HG03064 (cell line): ENCODE measurements around the gene ITM2C.
A peak's percentile ranks its signal among the peaks of the same experiment; 100 is the strongest.

Source experiments
- ATAC-seq: cut with Tn5 transposase; IDR thresholded peaks from one replicate; pipeline ENCODE4 v1.9.1; 2021; ENCODE audit warnings: low read depth; ENCODE audit not compliant: unreplicated experiment

Gene ITM2C

GRCh38 chr2:230889911-230890601 is 25.3 kb downstream of the ITM2C start:
- ATAC-seq = no peak

- no peak for ATAC-seq
These were observed 25.9 kb downstream of the ITM2C start for GRCh38 chr2:230890646-230891045.

GRCh38 chr2:230891064-230891463 is 26.3 kb downstream of the ITM2C start:
- ATAC-seq = no peak

- no peak for ATAC-seq
These were observed 26.8 kb downstream of the ITM2C start for GRCh38 chr2:230891509-230891908.

GRCh38 chr2:230893338-230893737 is 28.6 kb downstream of the ITM2C start:
- peak; percentile 61 for ATAC-seq

GRCh38 chr2:230893841-230894781 is 29.4 kb downstream of the ITM2C start:
- peak; percentile 50 for ATAC-seq

- no peak for ATAC-seq
These were observed 31.0 kb downstream of the ITM2C start for GRCh38 chr2:230895536-230896345.

GRCh38 chr2:230896346-230897115 is 31.8 kb downstream of the ITM2C start:
- ATAC-seq = no peak

- no peak for ATAC-seq
These were observed 33.4 kb downstream of the ITM2C start for GRCh38 chr2:230898016-230898712.

GRCh38 chr2:230898713-230899091 is 34.0 kb downstream of the ITM2C start:
- ATAC-seq = no peak

- ATAC-seq = no peak
These were observed 34.5 kb downstream of the ITM2C start for GRCh38 chr2:230899287-230899686.

GRCh38 chr2:230899786-230900185 is 35.0 kb downstream of the ITM2C start:
- no peak for ATAC-seq

GRCh38 chr2:230900336-230900995 is 35.7 kb downstream of the ITM2C start:
- ATAC-seq = no peak

GRCh38 chr2:230901006-230901405 is 36.3 kb downstream of the ITM2C start:
- no peak for ATAC-seq

GRCh38 chr2:230902180-230902899 is 37.6 kb downstream of the ITM2C start:
- ATAC-seq = peak; percentile 64

- ATAC-seq = no peak
These were observed 38.7 kb downstream of the ITM2C start for GRCh38 chr2:230903231-230904150.

- no peak for ATAC-seq
These were observed 40.2 kb downstream of the ITM2C start for GRCh38 chr2:230904856-230905447.
